C4-2B (cell line): Measurements from ENCODE around the gene YBX3.

ENCODE experiments used
- CTCF ChIP-seq: fragments of 450-650 bp; conservative IDR thresholded peaks from 2 replicates; pipeline ENCODE4 v1.5.1; 2017; ENCODE audit warnings: mild to moderate bottlenecking
- ZFX ChIP-seq: fragments of 450-650 bp; IDR thresholded peaks from 2 replicates; pipeline ENCODE4 v1.6.1; 2017

- TF ChIP-seq CTCF (no peak), ZFX (no peak)
Measured at GRCh38 chr12:10701131-10701681, 21.9 kb downstream of the YBX3 start.
